ENCODE measurements around the gene POLR1A. TPM values are rescaled to one million over a fixed set of nuclear protein-coding genes. Genes with fewer than 3 reads are reported as not detected.

The POLR1A gene
- total and polyA plus RNA-seq, 2 of the 13 experiments (the other 11 are each of a cell fraction or from before 2014, with no cell fraction given): 7.2 to 39.9 TPM

DNA sequence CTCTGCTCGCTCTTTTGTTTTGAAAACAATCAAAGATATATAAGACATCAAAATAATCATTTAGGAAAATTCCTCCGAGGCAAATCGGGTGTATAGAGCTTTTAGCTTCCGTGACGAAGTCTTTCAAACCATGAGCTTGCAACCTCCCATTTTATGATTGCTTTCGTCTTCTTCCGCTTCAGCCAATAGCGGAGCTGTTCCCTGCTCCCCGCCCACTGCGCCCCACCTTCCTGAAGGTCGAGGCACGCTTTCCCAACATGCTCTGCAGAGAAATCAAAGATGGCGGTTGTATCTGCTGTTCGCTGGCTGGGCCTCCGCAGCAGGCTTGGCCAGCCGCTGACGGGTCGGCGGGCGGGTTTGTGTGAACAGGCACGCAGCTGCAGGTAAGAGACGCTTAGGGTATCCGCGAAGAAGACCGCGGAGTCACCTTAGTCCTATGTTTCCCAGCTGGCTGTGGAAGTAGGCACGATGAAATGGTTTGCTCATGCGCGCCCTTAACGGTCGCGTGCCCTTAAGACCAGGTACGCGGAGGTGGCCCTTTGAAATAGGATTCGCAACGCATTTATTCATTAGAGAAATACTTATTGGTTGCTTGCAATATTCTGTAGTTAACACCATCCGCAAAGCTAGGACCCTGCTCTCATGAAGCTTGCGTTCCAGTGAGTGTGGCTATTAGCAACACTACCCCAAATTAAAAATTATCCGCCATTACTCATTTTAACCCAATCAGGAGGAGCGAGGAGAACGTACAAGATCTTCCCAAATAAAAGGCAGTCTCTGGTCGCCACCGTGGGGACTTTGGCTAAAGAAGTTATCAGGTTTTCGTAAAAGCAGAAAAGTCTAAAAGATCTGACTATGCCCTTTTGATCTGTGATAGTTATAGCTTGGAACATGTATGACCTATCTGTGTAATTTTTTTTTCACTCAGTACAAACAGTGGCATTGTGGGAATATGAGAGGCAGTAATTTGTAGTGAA lies 571 bp upstream of the POLR1A start, which contains the start of gene PTCD3 (continued):
- TF ChIP-seq HMGXB3 (CRISPR knock-in tag; IDR thresholded peaks at IDR 0.05; ENCODE audit: borderline replicate concordance) (peak; percentile 49; the same call in 1 of the 2 replicates), PAF1 (CRISPR knock-in tag; IDR thresholded peaks at IDR 0.05) (no peak), ZNF343 (CRISPR knock-in tag; IDR thresholded peaks at IDR 0.05) (peak; percentile 85; the same call in 1 of the 2 replicates), ATF2 (CRISPR knock-in tag; IDR thresholded peaks at IDR 0.05) (peak; percentile 76), EED (CRISPR knock-in tag; IDR thresholded peaks at IDR 0.05) (peak; percentile 92), ZBTB34 (CRISPR knock-in tag; IDR thresholded peaks at IDR 0.05) (no peak), NR3C1 (CRISPR knock-in tag; IDR thresholded peaks at IDR 0.05) (no peak), NFE2L2 (IDR thresholded peaks at IDR 0.05; ENCODE audit: low read length) (no peak), ZNF747 (CRISPR knock-in tag; IDR thresholded peaks at IDR 0.05; ENCODE audit: borderline replicate concordance) (peak; percentile 83; the same call in 1 of the 2 replicates), TEAD3 (CRISPR knock-in tag; optimal IDR thresholded peaks at IDR 0.05; ENCODE audit: borderline replicate concordance) (peak; percentile 33), ZXDC (CRISPR knock-in tag; IDR thresholded peaks at IDR 0.05) (no peak)
- TF ChIP-seq, protein P1, sequence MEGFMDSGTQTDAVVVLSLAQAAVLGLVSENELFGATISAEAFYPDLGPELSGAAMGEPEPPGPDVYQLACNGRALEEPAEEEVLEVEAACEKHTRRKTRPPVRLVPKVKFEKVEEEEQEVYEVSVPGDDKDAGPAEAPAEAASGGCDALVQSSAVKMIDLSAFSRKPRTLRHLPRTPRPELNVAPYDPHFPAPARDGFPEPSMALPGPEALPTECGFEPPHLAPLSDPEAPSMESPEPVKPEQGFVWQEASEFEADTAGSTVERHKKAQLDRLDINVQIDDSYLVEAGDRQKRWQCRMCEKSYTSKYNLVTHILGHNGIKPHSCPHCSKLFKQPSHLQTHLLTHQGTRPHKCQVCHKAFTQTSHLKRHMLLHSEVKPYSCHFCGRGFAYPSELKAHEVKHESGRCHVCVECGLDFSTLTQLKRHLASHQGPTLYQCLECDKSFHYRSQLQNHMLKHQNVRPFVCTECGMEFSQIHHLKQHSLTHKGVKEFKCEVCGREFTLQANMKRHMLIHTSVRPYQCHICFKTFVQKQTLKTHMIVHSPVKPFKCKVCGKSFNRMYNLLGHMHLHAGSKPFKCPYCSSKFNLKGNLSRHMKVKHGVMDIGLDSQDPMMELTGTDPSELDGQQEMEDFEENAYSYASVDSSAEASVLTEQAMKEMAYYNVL (CRISPR knock-in tag; IDR thresholded peaks at IDR 0.05; ENCODE audit: borderline replicate concordance): no peak
- TF ChIP-seq, protein P2, sequence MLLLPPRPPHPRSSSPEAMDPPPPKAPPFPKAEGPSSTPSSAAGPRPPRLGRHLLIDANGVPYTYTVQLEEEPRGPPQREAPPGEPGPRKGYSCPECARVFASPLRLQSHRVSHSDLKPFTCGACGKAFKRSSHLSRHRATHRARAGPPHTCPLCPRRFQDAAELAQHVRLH (CRISPR knock-in tag; IDR thresholded peaks at IDR 0.05; ENCODE audit: borderline replicate concordance, low read depth): peak; percentile 74; the same call in 1 of the 2 replicates
